H1 (cell line): ENCODE data around the gene IPO7. TPM values are rescaled to one million over a fixed set of nuclear protein-coding genes. Genes with fewer than 3 reads are reported as not detected.

ENCODE experiments used
- BCL11A ChIP-seq, 2 experiments: IDR thresholded peaks; one replicate each; pipeline ENCODE4 v1.6.1; 2011; ENCODE audit warnings: low read depth in 2 of 2, low read length in 2 of 2, mild to moderate bottlenecking in 2 of 2
- KDM1A ChIP-seq: fragments of 200-600, 300-600 bp; sonication (generic); IDR thresholded peaks from 2 replicates; pipeline ENCODE4 v1.7.1; 2016; ENCODE audit warnings: mild to moderate bottlenecking, low read length, borderline replicate concordance
- KDM4A ChIP-seq: IDR thresholded peaks from one replicate; pipeline ENCODE4 v1.7.1; 2012; ENCODE audit warnings: low read depth, mild to moderate bottlenecking, moderate library complexity, low read length, inconsistent platforms; ENCODE audit not compliant: severe bottlenecking
- NANOG ChIP-seq: IDR thresholded peaks from 2 replicates; pipeline ENCODE4 v1.6.1; 2011; ENCODE audit warnings: low read length, low read depth, mild to moderate bottlenecking, inconsistent platforms; ENCODE audit not compliant: insufficient read depth, poor library complexity, severe bottlenecking
- SP4 ChIP-seq: IDR thresholded peaks from 2 replicates; pipeline ENCODE4 v1.6.1; 2012; ENCODE audit warnings: low read length, inconsistent platforms
- TEAD4 ChIP-seq: IDR thresholded peaks from 2 replicates; pipeline ENCODE4 v1.6.1; 2012; ENCODE audit warnings: low read depth, low read length, inconsistent platforms, mixed read lengths
- polyA plus RNA-seq, 7 experiments: library from polyadenylated mRNA; depleted of rRNA in 3 of 7; stranded (reverse) in 5 of 7; unstranded in 2 of 7; fragments of >200 nt in 5 of 7; fragments of 200-250 nt in 2 of 7; gene quantifications; 1 replicate in 5 of 7; 2 replicates in 1 of 7; 4 replicates in 1 of 7; pipeline versions ENCODE4 v1.2.1 to v1.2.3, GENCODE V29; 2011 to 2013; ENCODE audit warnings: missing spikeins in 2 of 7, mixed read lengths in 2 of 7
- total RNA-seq: library from RNA; stranded (reverse); fragmentation: NEBNext Ultra II Directional; extraction: Animal tissue kit (Norgen Biotek cat#: 25700); gene quantifications from 2 replicates; pipeline ENCODE4 v1.2.1, GENCODE V29; 2021

The IPO7 gene
- total and polyA plus RNA-seq, 2 of the 8 experiments (the other 6 are each of a cell fraction or from before 2014, with no cell fraction given), result 45.9 to 259 TPM

- TF ChIP-seq KDM4A (peak; percentile 93), SP4 (no peak; the same call in 1 of the 2 replicates), BCL11A (IDR thresholded peaks at IDR 0.05; ENCODE audit: low read depth in 2 of 2, low read length in 2 of 2) (no peak), NANOG (no peak), KDM1A (no peak), TEAD4 (peak; percentile 92)
Observed at GRCh38 chr11:9363954-9364912, 20.2 kb upstream of the IPO7 start (continued).
